Neural cell (in vitro differentiated cells): ENCODE data around the gene CSGALNACT2. TPM values are rescaled to one million over a fixed set of nuclear protein-coding genes. Genes with fewer than 3 reads are reported as not detected.

Source experiments
- H2AFZ ChIP-seq: fragments of 200-600, 300-800 bp; sonication (generic), shearing (Covaris generic); 2 replicates; pipeline ENCODE4 v1.6.0; 2014; ENCODE audit warnings: low read depth, mild to moderate bottlenecking, antibody characterized with exemption, low read length, moderate library complexity
- H3F3A ChIP-seq: fragments of 200-600 bp; shearing (Covaris generic); 2 replicates; pipeline ENCODE4 v1.6.1; 2016; ENCODE audit warnings: mild to moderate bottlenecking, moderate library complexity, mixed read lengths, antibody characterized with exemption, low read length; ENCODE audit not compliant: insufficient read depth, poor library complexity, severe bottlenecking
- H3K27ac ChIP-seq: fragments of 200-600, 300-800 bp; sonication (generic), shearing (Covaris generic); 2 replicates; pipeline ENCODE4 v1.5.1; 2014; ENCODE audit warnings: mild to moderate bottlenecking, low read length, moderate library complexity
- H3K27me3 ChIP-seq: fragments of 300-800, 200-600 bp; sonication (generic), shearing (Covaris generic); 2 replicates; pipeline ENCODE4 v1.6.0; 2014; ENCODE audit warnings: mild to moderate bottlenecking, low read depth, low read length, moderate library complexity; ENCODE audit not compliant: insufficient read depth
- H3K36me3 ChIP-seq: fragments of 300-800, 200-600 bp; sonication (generic), shearing (Covaris generic); 2 replicates; pipeline ENCODE4 v1.5.1; 2014; ENCODE audit warnings: mild to moderate bottlenecking, antibody characterized with exemption, low read length, moderate library complexity; ENCODE audit not compliant: insufficient read depth
- H3K4me2 ChIP-seq: fragments of 300-800, 200-600 bp; sonication (generic), shearing (Covaris generic); 2 replicates; pipeline ENCODE4 v1.6.0; 2014; ENCODE audit warnings: mild to moderate bottlenecking, low read length
- H3K4me3 ChIP-seq: fragments of 300-800, 200-600 bp; sonication (generic), shearing (Covaris generic); 2 replicates; pipeline ENCODE4 v1.5.1; 2014; ENCODE audit warnings: mild to moderate bottlenecking, low read length, moderate library complexity
- H3K79me2 ChIP-seq: fragments of 200-600 bp; shearing (Covaris generic); replicated peaks from 2 replicates; pipeline ENCODE4 v1.6.0; 2014; ENCODE audit warnings: mild to moderate bottlenecking, low read length, moderate library complexity; ENCODE audit not compliant: insufficient read depth
- H3K9ac ChIP-seq: fragments of 300-800, 200-600 bp; sonication (generic), shearing (Covaris generic); 2 replicates; pipeline ENCODE4 v1.6.1; 2016; ENCODE audit warnings: mild to moderate bottlenecking, low read length, mixed read lengths
- H3K9me2 ChIP-seq: fragments of 200-600 bp; shearing (Covaris generic); 2 replicates; pipeline ENCODE4 v1.6.1; 2016; ENCODE audit warnings: mild to moderate bottlenecking, low read length, mixed read lengths; ENCODE audit not compliant: insufficient read depth
- H3K9me3 ChIP-seq: fragments of 200-600, 300-800 bp; sonication (generic), shearing (Covaris generic); 2 replicates; pipeline ENCODE4 v1.6.1; 2016; ENCODE audit warnings: mild to moderate bottlenecking, mixed run types, low read length, moderate library complexity, mixed read lengths
- H4K20me1 ChIP-seq: fragments of 200-600 bp; shearing (Covaris generic); 2 replicates; pipeline ENCODE4 v1.6.1; 2016; ENCODE audit warnings: mild to moderate bottlenecking, mixed run types; ENCODE audit not compliant: insufficient read depth
- EP300 ChIP-seq: fragments of 450-650 bp; conservative IDR thresholded peaks from 2 replicates; pipeline ENCODE4 v1.6.1; 2014; ENCODE audit warnings: antibody characterized with exemption, mild to moderate bottlenecking, moderate library complexity; ENCODE audit not compliant: poor library complexity, severe bottlenecking
- EZH2 ChIP-seq: fragments of 200-600, 300-800 bp; shearing (Covaris generic), sonication (generic); IDR thresholded peaks from 2 replicates; pipeline ENCODE4 v1.6.1; 2014; ENCODE audit warnings: antibody characterized with exemption, low read length, borderline replicate concordance, mild to moderate bottlenecking; ENCODE audit not compliant: insufficient read depth, poor library complexity, severe bottlenecking
- MXI1 ChIP-seq: fragments of 450-650 bp; conservative IDR thresholded peaks from 2 replicates; pipeline ENCODE4 v1.6.1; 2014; ENCODE audit warnings: antibody characterized with exemption, mild to moderate bottlenecking; ENCODE audit not compliant: poor library complexity, severe bottlenecking
- POLR2AphosphoS5 ChIP-seq: IDR thresholded peaks from 2 replicates; pipeline ENCODE4 v1.6.1; 2012
- RAD21 ChIP-seq: fragments of 450-650 bp; conservative IDR thresholded peaks from 2 replicates; pipeline ENCODE4 v1.6.1; 2014; ENCODE audit warnings: antibody characterized with exemption, mild to moderate bottlenecking, moderate library complexity
- SMC3 ChIP-seq: fragments of 450-650 bp; conservative IDR thresholded peaks from 2 replicates; pipeline ENCODE4 v1.6.1; 2014; ENCODE audit warnings: antibody characterized with exemption, mild to moderate bottlenecking, moderate library complexity; ENCODE audit not compliant: poor library complexity
- TAF1 ChIP-seq: IDR thresholded peaks from 2 replicates; pipeline ENCODE4 v1.6.1; 2012; ENCODE audit warnings: low read depth
- polyA plus RNA-seq: library from polyadenylated mRNA; depleted of rRNA; stranded (reverse); fragments of >200 nt; gene quantifications from 2 replicates; pipeline ENCODE4 v1.2.3, GENCODE V29; 2014
- TF ChIP-seq, protein P1 (sequence below): fragments of 450-650 bp; IDR thresholded peaks from 2 replicates; pipeline ENCODE4 v1.5.1; 2014; ENCODE audit warnings: antibody characterized with exemption, mild to moderate bottlenecking, moderate library complexity; ENCODE audit not compliant: poor library complexity, severe bottlenecking
- TF ChIP-seq, protein P2 (sequence below): IDR thresholded peaks from 2 replicates; pipeline ENCODE4 v1.6.1; 2012; ENCODE audit warnings: borderline replicate concordance

Gene CSGALNACT2
- polyA plus RNA-seq, 1 donor from 2014 or later = 20.7 TPM

DNA sequence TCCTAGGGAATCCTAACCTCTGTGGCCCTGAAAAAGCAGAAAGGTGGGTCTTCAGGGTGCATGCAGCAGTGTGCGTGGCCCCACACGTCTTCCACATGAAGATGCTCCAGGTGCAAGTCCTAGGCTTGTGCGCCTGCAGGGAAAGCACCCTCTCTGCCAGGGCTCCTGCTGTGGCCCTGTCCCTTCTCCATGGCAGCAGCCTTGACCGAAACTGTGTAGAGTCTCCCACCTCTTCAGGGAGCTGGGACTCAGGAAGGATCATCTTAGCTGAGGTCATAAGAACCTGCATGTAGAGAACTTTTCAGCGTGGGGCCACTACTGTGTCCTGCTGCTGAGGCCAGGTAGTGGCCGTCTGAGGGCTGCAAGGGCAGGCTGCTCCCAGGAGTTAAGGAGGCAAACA lies 6.3 kb upstream of the CSGALNACT2 start:
- Histone ChIP-seq H3K79me2 (peaks cover 7% of the 10 kb centered on the region), H3K9me2 (no peaks in the 10 kb centered on the region), H3K27ac (no peak overlapping the region), H4K20me1 (no peaks in the 10 kb centered on the region), H2AFZ (no peak overlapping the region), H3K9me3 (no peaks in the 10 kb centered on the region), H3K4me3 (no peak overlapping the region), H3K36me3 (no peaks in the 10 kb centered on the region), H3K4me2 (no peak overlapping the region), H3K27me3 (no peaks in the 10 kb centered on the region), H3K9ac (no peak overlapping the region), H3F3A (no peaks in the 10 kb centered on the region)
- TF ChIP-seq, protein P1, sequence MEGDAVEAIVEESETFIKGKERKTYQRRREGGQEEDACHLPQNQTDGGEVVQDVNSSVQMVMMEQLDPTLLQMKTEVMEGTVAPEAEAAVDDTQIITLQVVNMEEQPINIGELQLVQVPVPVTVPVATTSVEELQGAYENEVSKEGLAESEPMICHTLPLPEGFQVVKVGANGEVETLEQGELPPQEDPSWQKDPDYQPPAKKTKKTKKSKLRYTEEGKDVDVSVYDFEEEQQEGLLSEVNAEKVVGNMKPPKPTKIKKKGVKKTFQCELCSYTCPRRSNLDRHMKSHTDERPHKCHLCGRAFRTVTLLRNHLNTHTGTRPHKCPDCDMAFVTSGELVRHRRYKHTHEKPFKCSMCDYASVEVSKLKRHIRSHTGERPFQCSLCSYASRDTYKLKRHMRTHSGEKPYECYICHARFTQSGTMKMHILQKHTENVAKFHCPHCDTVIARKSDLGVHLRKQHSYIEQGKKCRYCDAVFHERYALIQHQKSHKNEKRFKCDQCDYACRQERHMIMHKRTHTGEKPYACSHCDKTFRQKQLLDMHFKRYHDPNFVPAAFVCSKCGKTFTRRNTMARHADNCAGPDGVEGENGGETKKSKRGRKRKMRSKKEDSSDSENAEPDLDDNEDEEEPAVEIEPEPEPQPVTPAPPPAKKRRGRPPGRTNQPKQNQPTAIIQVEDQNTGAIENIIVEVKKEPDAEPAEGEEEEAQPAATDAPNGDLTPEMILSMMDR = no peak
- TF ChIP-seq EP300 (no peak), TAF1 (no peak)

DNA sequence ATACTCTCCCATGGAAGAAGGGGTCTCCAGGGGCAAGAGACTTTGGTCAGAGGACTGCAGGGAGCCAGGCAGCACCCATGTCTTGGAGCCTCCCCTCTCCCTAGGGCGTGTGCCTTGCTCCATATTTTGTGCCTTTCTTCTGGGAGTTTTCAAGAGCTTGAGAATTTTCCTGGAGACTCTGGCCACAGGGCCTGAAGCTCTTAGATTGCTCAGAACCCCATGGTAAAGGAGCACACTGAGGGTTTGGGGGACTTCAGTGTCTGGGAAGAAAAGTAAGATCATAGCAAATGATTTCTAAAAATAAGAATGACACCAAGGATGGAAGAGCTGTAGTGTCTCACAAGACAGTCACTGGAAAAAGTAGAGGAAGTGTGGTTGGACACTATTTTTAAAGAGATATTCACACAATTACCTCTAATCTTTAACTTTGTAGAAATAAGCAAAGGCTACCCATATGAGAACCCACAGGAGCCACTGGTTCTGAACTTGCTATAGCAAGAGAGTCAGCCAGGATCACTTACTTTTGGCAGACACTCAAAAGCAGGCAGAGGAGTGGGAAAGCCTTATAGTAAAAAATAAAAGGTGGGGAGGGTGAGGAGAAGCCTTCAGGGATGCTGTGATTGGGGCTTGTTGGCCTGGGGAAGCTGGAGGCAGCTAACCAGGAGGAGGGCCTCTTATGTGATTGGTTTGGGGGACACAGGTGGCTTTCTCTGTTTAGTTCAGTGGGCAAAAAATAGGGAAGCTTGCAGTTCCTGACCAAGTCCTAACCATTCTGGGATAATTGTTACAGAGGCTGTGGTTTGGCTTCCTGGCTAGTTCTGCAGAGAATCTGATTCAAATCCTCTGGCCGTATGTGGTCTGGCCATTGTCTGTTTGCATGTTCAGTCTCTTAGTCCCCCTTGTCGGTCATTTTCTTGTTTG lies 5.1 kb upstream of the CSGALNACT2 start:
- Histone ChIP-seq H3K4me3 (no peak overlapping the region), H3K79me2 (peaks cover 10% of the 10 kb centered on the region), H3K27me3 (no peaks in the 10 kb centered on the region), H3F3A (no peaks in the 10 kb centered on the region), H3K9me3 (no peaks in the 10 kb centered on the region), H3K9ac (no peak overlapping the region), H3K36me3 (no peaks in the 10 kb centered on the region), H4K20me1 (no peaks in the 10 kb centered on the region), H3K9me2 (no peaks in the 10 kb centered on the region), H3K27ac (no peak overlapping the region), H3K4me2 (no peak overlapping the region), H2AFZ (no peak overlapping the region)
- TF ChIP-seq POLR2AphosphoS5 (no peak), EP300 (no peak), MXI1 (no peak), SMC3 (no peak), RAD21 (no peak), EZH2 (no peak), TAF1 (no peak)
- TF ChIP-seq, protein P2, sequence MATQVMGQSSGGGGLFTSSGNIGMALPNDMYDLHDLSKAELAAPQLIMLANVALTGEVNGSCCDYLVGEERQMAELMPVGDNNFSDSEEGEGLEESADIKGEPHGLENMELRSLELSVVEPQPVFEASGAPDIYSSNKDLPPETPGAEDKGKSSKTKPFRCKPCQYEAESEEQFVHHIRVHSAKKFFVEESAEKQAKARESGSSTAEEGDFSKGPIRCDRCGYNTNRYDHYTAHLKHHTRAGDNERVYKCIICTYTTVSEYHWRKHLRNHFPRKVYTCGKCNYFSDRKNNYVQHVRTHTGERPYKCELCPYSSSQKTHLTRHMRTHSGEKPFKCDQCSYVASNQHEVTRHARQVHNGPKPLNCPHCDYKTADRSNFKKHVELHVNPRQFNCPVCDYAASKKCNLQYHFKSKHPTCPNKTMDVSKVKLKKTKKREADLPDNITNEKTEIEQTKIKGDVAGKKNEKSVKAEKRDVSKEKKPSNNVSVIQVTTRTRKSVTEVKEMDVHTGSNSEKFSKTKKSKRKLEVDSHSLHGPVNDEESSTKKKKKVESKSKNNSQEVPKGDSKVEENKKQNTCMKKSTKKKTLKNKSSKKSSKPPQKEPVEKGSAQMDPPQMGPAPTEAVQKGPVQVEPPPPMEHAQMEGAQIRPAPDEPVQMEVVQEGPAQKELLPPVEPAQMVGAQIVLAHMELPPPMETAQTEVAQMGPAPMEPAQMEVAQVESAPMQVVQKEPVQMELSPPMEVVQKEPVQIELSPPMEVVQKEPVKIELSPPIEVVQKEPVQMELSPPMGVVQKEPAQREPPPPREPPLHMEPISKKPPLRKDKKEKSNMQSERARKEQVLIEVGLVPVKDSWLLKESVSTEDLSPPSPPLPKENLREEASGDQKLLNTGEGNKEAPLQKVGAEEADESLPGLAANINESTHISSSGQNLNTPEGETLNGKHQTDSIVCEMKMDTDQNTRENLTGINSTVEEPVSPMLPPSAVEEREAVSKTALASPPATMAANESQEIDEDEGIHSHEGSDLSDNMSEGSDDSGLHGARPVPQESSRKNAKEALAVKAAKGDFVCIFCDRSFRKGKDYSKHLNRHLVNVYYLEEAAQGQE = no peak
- TF ChIP-seq, protein P1 = no peak
